Measurements from ENCODE around the gene KRTAP4-2. TPM values are rescaled to one million over a fixed set of nuclear protein-coding genes. Genes with fewer than 3 reads are reported as not detected.
"Not testable (repeated sequence)": the region's sequence is repeated elsewhere in the genome, so short reads cannot be mapped to it uniquely, and the experiment has no call there.

KRTAP4-2 gene
- total RNA-seq, 1 donor from 2014 or later: not detected

DNA sequence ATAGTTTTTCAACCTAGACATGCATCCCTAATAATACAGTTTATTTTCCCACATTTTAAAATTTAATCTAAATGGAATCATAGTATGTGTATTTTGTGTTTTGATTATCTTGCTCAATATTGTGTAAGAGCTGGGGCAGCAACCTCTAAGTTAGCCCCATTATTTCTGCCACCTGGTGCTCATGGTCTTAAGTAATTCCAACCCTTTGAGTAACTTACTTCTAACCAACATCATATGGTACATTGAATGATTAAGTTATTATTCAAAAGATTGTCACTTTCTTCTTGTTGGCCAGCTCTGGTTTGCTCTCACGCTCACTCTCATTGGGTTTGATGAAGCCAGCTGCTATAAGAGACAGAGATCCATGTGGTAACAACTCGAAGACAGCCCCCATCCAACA is 6.1 kb downstream of the KRTAP4-2 start:
- Mint-ChIP-seq H3K27ac (ENCODE audit: unreplicated experiment) (no peak overlapping the region), H3K4me3 (no peak overlapping the region), H3K27me3 (ENCODE audit: low read depth) (peaks cover 29% of the 10 kb centered on the region), H3K36me3 (ENCODE audit: low read depth) (no peaks in the 10 kb centered on the region), H3K4me1 (no peaks in the 10 kb centered on the region), H3K9me3 (no peaks in the 10 kb centered on the region)
- TF ChIP-seq, protein P1, sequence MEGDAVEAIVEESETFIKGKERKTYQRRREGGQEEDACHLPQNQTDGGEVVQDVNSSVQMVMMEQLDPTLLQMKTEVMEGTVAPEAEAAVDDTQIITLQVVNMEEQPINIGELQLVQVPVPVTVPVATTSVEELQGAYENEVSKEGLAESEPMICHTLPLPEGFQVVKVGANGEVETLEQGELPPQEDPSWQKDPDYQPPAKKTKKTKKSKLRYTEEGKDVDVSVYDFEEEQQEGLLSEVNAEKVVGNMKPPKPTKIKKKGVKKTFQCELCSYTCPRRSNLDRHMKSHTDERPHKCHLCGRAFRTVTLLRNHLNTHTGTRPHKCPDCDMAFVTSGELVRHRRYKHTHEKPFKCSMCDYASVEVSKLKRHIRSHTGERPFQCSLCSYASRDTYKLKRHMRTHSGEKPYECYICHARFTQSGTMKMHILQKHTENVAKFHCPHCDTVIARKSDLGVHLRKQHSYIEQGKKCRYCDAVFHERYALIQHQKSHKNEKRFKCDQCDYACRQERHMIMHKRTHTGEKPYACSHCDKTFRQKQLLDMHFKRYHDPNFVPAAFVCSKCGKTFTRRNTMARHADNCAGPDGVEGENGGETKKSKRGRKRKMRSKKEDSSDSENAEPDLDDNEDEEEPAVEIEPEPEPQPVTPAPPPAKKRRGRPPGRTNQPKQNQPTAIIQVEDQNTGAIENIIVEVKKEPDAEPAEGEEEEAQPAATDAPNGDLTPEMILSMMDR (conservative IDR thresholded peaks at IDR 0.05): no peak
- no peak for DNase-seq (ENCODE audit: low read depth, low spot score)

DNA sequence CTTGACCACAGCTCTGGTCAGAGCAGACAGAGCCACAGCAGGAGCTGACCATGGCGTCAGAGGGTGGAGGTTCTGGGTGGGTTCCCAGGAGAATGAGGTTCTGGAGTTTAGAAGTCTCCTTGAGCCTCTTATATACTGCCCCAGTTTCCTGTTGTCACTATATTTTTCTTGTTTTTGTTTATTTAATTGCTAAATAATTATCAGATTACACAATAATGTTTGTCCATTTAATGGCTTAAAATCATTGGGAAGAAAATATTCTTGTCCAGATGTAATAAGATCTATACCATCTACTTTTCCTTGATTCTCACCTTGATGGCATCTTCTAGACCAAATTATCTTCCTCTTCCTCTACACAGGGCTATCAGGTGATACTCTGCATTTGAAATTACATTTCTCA is 9.9 kb downstream of the KRTAP4-2 start, which contains the start of gene KRTAP4-3:
KRTAP4-3 (minus strand) TSS at position 101 of the 400 bp plus-strand sequence; CDS start at position 52, 49 bp downstream.
- Mint-ChIP-seq H3K4me3 (no peak within 1 kb of the TSS), H3K27me3 (ENCODE audit: low read depth) (peaks cover 15% of the 10 kb centered on the region), H3K9me3 (no peaks in the 10 kb centered on the region), H3K36me3 (ENCODE audit: low read depth) (no peaks in the 10 kb centered on the region), H3K4me1 (no peaks in the 10 kb centered on the region), H3K27ac (ENCODE audit: unreplicated experiment) (no peak within 1 kb of the TSS)
- TF ChIP-seq, protein P1 (conservative IDR thresholded peaks at IDR 0.05): no peak
- no peak for DNase-seq (ENCODE audit: low read depth, low spot score)

DNA sequence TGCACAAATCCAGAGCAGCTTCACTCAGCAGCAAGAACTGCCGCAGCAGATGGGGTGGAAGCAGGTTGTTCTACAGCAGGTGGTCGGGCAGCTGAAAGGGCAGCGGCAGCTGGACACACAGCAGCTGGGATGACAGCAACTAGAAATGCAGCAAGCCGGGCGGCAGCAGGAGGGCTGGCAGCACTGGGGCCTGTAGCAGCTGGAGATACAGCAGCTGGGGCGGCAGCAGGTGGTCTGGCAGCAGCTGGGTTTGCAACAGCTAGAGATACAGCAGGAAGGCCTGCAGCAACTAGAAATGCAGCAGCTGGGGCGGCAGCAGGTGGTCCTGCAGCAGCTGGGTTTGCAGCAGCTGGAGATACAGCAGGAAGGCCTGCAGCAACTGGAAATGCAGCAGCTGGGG is 10.5 kb downstream of the KRTAP4-2 start:
- DNase-seq (ENCODE audit: low read depth, low spot score): no peak
- H3K27me3 Mint-ChIP-seq (ENCODE audit: low read depth): peaks cover 17% of the 10 kb centered on the region
- TF ChIP-seq, protein P1 (conservative IDR thresholded peaks at IDR 0.05): no peak
- H3K9me3 Mint-ChIP-seq: no peaks in the 10 kb centered on the region
- no peak overlapping the region for H3K4me3 Mint-ChIP-seq
- no peak overlapping the region for H3K27ac Mint-ChIP-seq (ENCODE audit: unreplicated experiment)
- no peaks in the 10 kb centered on the region for H3K36me3 Mint-ChIP-seq (ENCODE audit: low read depth)
- H3K4me1 Mint-ChIP-seq: no peaks in the 10 kb centered on the region

DNA sequence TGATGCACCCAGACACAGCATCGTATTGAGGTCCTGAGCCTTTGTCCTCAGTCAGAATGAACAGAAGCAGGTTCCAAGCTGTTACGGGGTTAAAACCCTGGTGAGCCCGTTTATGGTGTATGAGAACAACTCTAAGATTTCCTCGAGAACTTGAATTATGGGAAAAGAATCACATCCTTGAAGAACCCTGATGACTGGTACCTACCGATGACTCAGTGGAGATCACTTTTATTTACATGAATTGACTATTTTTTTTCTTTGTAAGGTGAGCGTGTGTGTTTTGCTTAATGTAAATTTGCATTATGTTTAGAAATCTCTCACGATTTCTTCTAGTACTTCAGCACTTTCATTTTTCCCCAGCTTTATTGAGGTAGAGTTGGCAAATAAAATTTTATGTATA is 14.2 kb downstream of the KRTAP4-2 start:
- Mint-ChIP-seq H3K4me1 (no peaks in the 10 kb centered on the region), H3K27ac (ENCODE audit: unreplicated experiment) (no peak overlapping the region), H3K9me3 (no peaks in the 10 kb centered on the region), H3K36me3 (ENCODE audit: low read depth) (no peaks in the 10 kb centered on the region), H3K4me3 (no peak overlapping the region), H3K27me3 (ENCODE audit: low read depth) (peaks cover 23% of the 10 kb centered on the region)
- DNase-seq (ENCODE audit: low read depth, low spot score): no peak
- TF ChIP-seq, protein P1 (conservative IDR thresholded peaks at IDR 0.05): no peak

DNA sequence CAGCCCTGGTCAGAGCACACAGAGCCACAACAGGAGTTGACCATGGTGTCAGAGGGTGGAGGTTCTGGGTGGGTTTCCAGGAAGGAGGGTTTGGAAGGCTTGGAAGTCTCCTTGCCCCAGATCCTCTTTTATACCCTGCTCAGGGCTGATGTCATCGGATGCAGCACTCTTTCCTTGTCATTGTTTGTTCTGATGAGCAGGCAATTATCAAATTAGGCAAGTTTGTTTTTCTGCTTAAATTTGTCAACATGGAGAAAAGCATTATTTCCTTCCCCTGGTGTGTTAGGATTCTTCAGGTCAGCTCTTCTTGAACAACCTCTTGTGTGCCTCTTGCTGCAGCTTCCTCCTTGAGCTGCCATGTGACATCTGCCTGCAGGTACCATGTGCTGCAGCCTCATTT is 17.4 kb downstream of the KRTAP4-2 start, which contains the start of gene KRTAP4-4:
KRTAP4-4 (minus strand) TSS at position 101 of the 400 bp plus-strand sequence; CDS start at position 44, 57 bp downstream.
- no peaks in the 10 kb centered on the region for H3K36me3 Mint-ChIP-seq (ENCODE audit: low read depth)
- H3K27me3 Mint-ChIP-seq (ENCODE audit: low read depth): peaks cover 29% of the 10 kb centered on the region
- H3K27ac Mint-ChIP-seq (ENCODE audit: unreplicated experiment): no peak within 1 kb of the TSS
- no peaks in the 10 kb centered on the region for H3K9me3 Mint-ChIP-seq
- no peak within 1 kb of the TSS for H3K4me3 Mint-ChIP-seq
- no peak for DNase-seq (ENCODE audit: low read depth, low spot score)
- H3K4me1 Mint-ChIP-seq: no peaks in the 10 kb centered on the region
- TF ChIP-seq, protein P1 (conservative IDR thresholded peaks at IDR 0.05): no peak

DNA sequence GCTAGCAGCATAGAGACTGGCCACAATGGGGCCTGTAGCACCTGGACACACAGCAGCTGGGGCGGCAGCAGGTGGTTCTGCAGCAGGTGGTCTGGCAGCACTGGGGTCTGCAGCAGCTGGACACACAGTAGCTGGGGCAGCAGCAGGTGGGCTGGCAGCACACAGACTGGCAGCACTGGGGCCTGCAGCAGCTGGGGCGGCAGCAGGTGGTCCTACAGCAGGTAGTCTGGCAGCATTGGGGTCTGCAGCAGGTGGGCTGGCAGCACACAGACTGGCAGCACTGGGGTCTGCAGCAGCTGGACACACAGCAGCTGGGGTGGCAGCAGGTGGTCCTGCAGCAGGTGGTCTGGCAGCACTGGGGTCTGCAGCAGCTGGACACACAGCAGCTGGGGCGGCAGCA is 17.8 kb downstream of the KRTAP4-2 start:
- not testable (repeated sequence) for H3K36me3 Mint-ChIP-seq (ENCODE audit: low read depth); H3K9me3 Mint-ChIP-seq; H3K4me3 Mint-ChIP-seq; H3K27ac Mint-ChIP-seq (ENCODE audit: unreplicated experiment); DNase-seq (ENCODE audit: low read depth, low spot score); H3K4me1 Mint-ChIP-seq
- peaks cover 29% of the 10 kb centered on the region for H3K27me3 Mint-ChIP-seq (ENCODE audit: low read depth)

All from neural crest cell (in vitro differentiated cells).